Measurements from ENCODE around the gene GABRB1.

Gene GABRB1

GRCh38 chr4:47049347-47049746 lies 18.0 kb downstream of the GABRB1 start:
- DNase-seq (ENCODE audit: low read depth): no peak

GRCh38 chr4:47050761-47051725 lies 19.7 kb downstream of the GABRB1 start:
- no peak for DNase-seq (ENCODE audit: low read depth)

GRCh38 chr4:47053485-47053884 lies 22.1 kb downstream of the GABRB1 start:
- DNase-seq (ENCODE audit: low read depth): no peak

GRCh38 chr4:47054130-47054529 lies 22.8 kb downstream of the GABRB1 start:
- no peak for DNase-seq (ENCODE audit: low read depth)

- DNase-seq (ENCODE audit: low read depth): no peak
Measured at GRCh38 chr4:47057991-47058390, 26.6 kb downstream of the GABRB1 start.

GRCh38 chr4:47060561-47060960 lies 29.2 kb downstream of the GABRB1 start:
- no peak for DNase-seq (ENCODE audit: low read depth)

- DNase-seq (ENCODE audit: low read depth): no peak
Measured at GRCh38 chr4:47061435-47061834, 30.1 kb downstream of the GABRB1 start.

- no peak for DNase-seq (ENCODE audit: low read depth)
Measured at GRCh38 chr4:47065051-47065481, 33.7 kb downstream of the GABRB1 start.

- no peak for DNase-seq (ENCODE audit: low read depth)
Measured at GRCh38 chr4:47068986-47069385, 37.6 kb downstream of the GABRB1 start.

- no peak for DNase-seq (ENCODE audit: low read depth)
Measured at GRCh38 chr4:47071901-47072341, 40.6 kb downstream of the GABRB1 start.

- DNase-seq (ENCODE audit: low read depth): no peak
Measured at GRCh38 chr4:47073647-47074046, 42.3 kb downstream of the GABRB1 start.

- no peak for DNase-seq (ENCODE audit: low read depth)
Measured at GRCh38 chr4:47074816-47075215, 43.4 kb downstream of the GABRB1 start.

- no peak for DNase-seq (ENCODE audit: low read depth)
Measured at GRCh38 chr4:47075262-47075661, 43.9 kb downstream of the GABRB1 start.

GRCh38 chr4:47075919-47076318 lies 44.6 kb downstream of the GABRB1 start:
- DNase-seq (ENCODE audit: low read depth): no peak

GRCh38 chr4:47084111-47084510 lies 52.7 kb downstream of the GABRB1 start:
- no peak for DNase-seq (ENCODE audit: low read depth)

- DNase-seq (ENCODE audit: low read depth): no peak
Measured at GRCh38 chr4:47084795-47085194, 53.4 kb downstream of the GABRB1 start.

- no peak for DNase-seq (ENCODE audit: low read depth)
Measured at GRCh38 chr4:47088298-47088697, 56.9 kb downstream of the GABRB1 start.

GRCh38 chr4:47095884-47096283 lies 64.5 kb downstream of the GABRB1 start:
- no peak for DNase-seq (ENCODE audit: low read depth)

GRCh38 chr4:47101453-47101852 lies 70.1 kb downstream of the GABRB1 start:
- DNase-seq (ENCODE audit: low read depth): no peak

GRCh38 chr4:47104986-47105385 lies 73.6 kb downstream of the GABRB1 start:
- DNase-seq (ENCODE audit: low read depth): no peak

GRCh38 chr4:47106561-47106960 lies 75.2 kb downstream of the GABRB1 start:
- no peak for DNase-seq (ENCODE audit: low read depth)

GRCh38 chr4:47109379-47109778 lies 78.0 kb downstream of the GABRB1 start:
- DNase-seq (ENCODE audit: low read depth): no peak

GRCh38 chr4:47110546-47111132 lies 79.3 kb downstream of the GABRB1 start:
- DNase-seq (ENCODE audit: low read depth): no peak

Measured in stimulated activated CD8-positive, alpha-beta memory T cell treated with anti-CD3 and anti-CD28 coated beads, Interleukin-12 subunit alpha, Interleukin-12 subunit beta, amount 100 ng/mL, for 1 hour (primary cell).